Measurements from ENCODE around the gene PPFIA1.

GRCh38 chr11:70402685-70403084, 132.2 kb downstream of the PPFIA1 start:
- TF ChIP-seq CTCF (IDR thresholded peaks at IDR 0.05; ENCODE audit: insufficient read depth, low read length, poor library complexity, severe bottlenecking) (no peak), EZH2phosphoT487 (conservative IDR thresholded peaks at IDR 0.05; ENCODE audit: low read length) (no peak)
